ENCODE data around the gene RNASE1.

The RNASE1 gene

GRCh38 chr14:20802341-20803084, at the start of gene RNASE1:
Gene RNASE1, minus strand, starts transcription at chr14:20802844. Its CDS starts 776 bp downstream, at chr14:20802068.
- H3K9ac ChIP-seq (ENCODE audit: low read depth in 1 of 2, low read length in 2 of 2) = peak within 1 kb of the TSS; percentile 4 to 43
- peak within 1 kb of the TSS; percentile 24 to 74 for H3K4me3 ChIP-seq (ENCODE audit: low read depth in 1 of 2, low read length in 2 of 2)
- H3K27me3 ChIP-seq (ENCODE audit: control insufficient read depth in 1 of 2, insufficient read depth in 2 of 2, low read length in 2 of 2) = no peaks in the 10 kb centered on the region
- no peaks in the 10 kb centered on the region for H3K9me3 ChIP-seq (ENCODE audit: control insufficient read depth in 1 of 2, low read length in 2 of 2)
- no peaks in the 10 kb centered on the region for H3K36me3 ChIP-seq (ENCODE audit: control insufficient read depth in 1 of 2, insufficient read depth in 2 of 2, low read length in 2 of 2)
- H3K27ac ChIP-seq (ENCODE audit: low read depth, low read length) = no peak within 1 kb of the TSS
- peaks cover 28 to 38% of the 10 kb centered on the region in 2 donors for H3K4me1 ChIP-seq (ENCODE audit: control insufficient read depth in 1 of 2, insufficient read depth in 2 of 2, low read length in 2 of 2)

- no peaks in the 10 kb centered on the region for H3K27me3 ChIP-seq (ENCODE audit: control insufficient read depth in 1 of 2, insufficient read depth in 2 of 2, low read length in 2 of 2)
- no peaks in the 10 kb centered on the region for H3K9me3 ChIP-seq (ENCODE audit: control insufficient read depth in 1 of 2, low read length in 2 of 2)
- H3K9ac ChIP-seq (ENCODE audit: low read depth in 1 of 2, low read length in 2 of 2) = no peak overlapping the region
- no peak overlapping the region for H3K4me3 ChIP-seq (ENCODE audit: low read depth in 1 of 2, low read length in 2 of 2)
- H3K27ac ChIP-seq (ENCODE audit: low read depth, low read length) = no peak overlapping the region
- no peaks in the 10 kb centered on the region for H3K36me3 ChIP-seq (ENCODE audit: control insufficient read depth in 1 of 2, insufficient read depth in 2 of 2, low read length in 2 of 2)
- H3K4me1 ChIP-seq (ENCODE audit: control insufficient read depth in 1 of 2, insufficient read depth in 2 of 2, low read length in 2 of 2) = peaks cover 3 to 14% of the 10 kb centered on the region in 2 donors
Observed at GRCh38 chr14:20848955-20849570, 46.4 kb upstream of the RNASE1 start.

GRCh38 chr14:20848316-20848954, 45.8 kb upstream of the RNASE1 start:
- no peak overlapping the region for H3K27ac ChIP-seq (ENCODE audit: low read depth, low read length)
- no peaks in the 10 kb centered on the region for H3K9me3 ChIP-seq (ENCODE audit: control insufficient read depth in 1 of 2, low read length in 2 of 2)
- peaks cover 3 to 14% of the 10 kb centered on the region in 2 donors for H3K4me1 ChIP-seq (ENCODE audit: control insufficient read depth in 1 of 2, insufficient read depth in 2 of 2, low read length in 2 of 2)
- no peak overlapping the region for H3K9ac ChIP-seq (ENCODE audit: low read depth in 1 of 2, low read length in 2 of 2)
- H3K27me3 ChIP-seq (ENCODE audit: control insufficient read depth in 1 of 2, insufficient read depth in 2 of 2, low read length in 2 of 2) = no peaks in the 10 kb centered on the region
- no peaks in the 10 kb centered on the region for H3K36me3 ChIP-seq (ENCODE audit: control insufficient read depth in 1 of 2, insufficient read depth in 2 of 2, low read length in 2 of 2)
- H3K4me3 ChIP-seq (ENCODE audit: low read depth in 1 of 2, low read length in 2 of 2) = no peak overlapping the region

- Histone ChIP-seq H3K27ac (ENCODE audit: low read depth, low read length) (no peak overlapping the region), H3K9me3 (ENCODE audit: control insufficient read depth in 1 of 2, low read length in 2 of 2) (no peaks in the 10 kb centered on the region), H3K4me1 (ENCODE audit: control insufficient read depth in 1 of 2, insufficient read depth in 2 of 2, low read length in 2 of 2) (peaks cover 0 to 9% of the 10 kb centered on the region in 2 donors), H3K36me3 (ENCODE audit: control insufficient read depth in 1 of 2, insufficient read depth in 2 of 2, low read length in 2 of 2) (no peaks in the 10 kb centered on the region), H3K4me3 (ENCODE audit: low read depth in 1 of 2, low read length in 2 of 2) (no peak overlapping the region), H3K9ac (ENCODE audit: low read depth in 1 of 2, low read length in 2 of 2) (no peak overlapping the region), H3K27me3 (ENCODE audit: control insufficient read depth in 1 of 2, insufficient read depth in 2 of 2, low read length in 2 of 2) (no peaks in the 10 kb centered on the region)
Observed at GRCh38 chr14:20846560-20846959, 43.9 kb upstream of the RNASE1 start.

GRCh38 chr14:20841096-20841495, 38.5 kb upstream of the RNASE1 start:
- Histone ChIP-seq H3K36me3 (ENCODE audit: control insufficient read depth in 1 of 2, insufficient read depth in 2 of 2, low read length in 2 of 2) (no peaks in the 10 kb centered on the region), H3K4me1 (ENCODE audit: control insufficient read depth in 1 of 2, insufficient read depth in 2 of 2, low read length in 2 of 2) (no peaks in the 10 kb centered on the region), H3K4me3 (ENCODE audit: low read depth in 1 of 2, low read length in 2 of 2) (no peak overlapping the region), H3K27me3 (ENCODE audit: control insufficient read depth in 1 of 2, insufficient read depth in 2 of 2, low read length in 2 of 2) (no peaks in the 10 kb centered on the region), H3K27ac (ENCODE audit: low read depth, low read length) (no peak overlapping the region), H3K9me3 (ENCODE audit: control insufficient read depth in 1 of 2, low read length in 2 of 2) (no peaks in the 10 kb centered on the region), H3K9ac (ENCODE audit: low read depth in 1 of 2, low read length in 2 of 2) (no peak overlapping the region)

GRCh38 chr14:20837831-20838230, 35.2 kb upstream of the RNASE1 start:
- Histone ChIP-seq H3K9me3 (ENCODE audit: control insufficient read depth in 1 of 2, low read length in 2 of 2) (no peaks in the 10 kb centered on the region), H3K36me3 (ENCODE audit: control insufficient read depth in 1 of 2, insufficient read depth in 2 of 2, low read length in 2 of 2) (no peaks in the 10 kb centered on the region), H3K27ac (ENCODE audit: low read depth, low read length) (no peak overlapping the region), H3K27me3 (ENCODE audit: control insufficient read depth in 1 of 2, insufficient read depth in 2 of 2, low read length in 2 of 2) (no peaks in the 10 kb centered on the region), H3K4me3 (ENCODE audit: low read depth in 1 of 2, low read length in 2 of 2) (no peak overlapping the region), H3K9ac (ENCODE audit: low read depth in 1 of 2, low read length in 2 of 2) (no peak overlapping the region), H3K4me1 (ENCODE audit: control insufficient read depth in 1 of 2, insufficient read depth in 2 of 2, low read length in 2 of 2) (no peaks in the 10 kb centered on the region)

- Histone ChIP-seq H3K27ac (ENCODE audit: low read depth, low read length) (no peak overlapping the region), H3K4me3 (ENCODE audit: low read depth in 1 of 2, low read length in 2 of 2) (no peak overlapping the region), H3K36me3 (ENCODE audit: control insufficient read depth in 1 of 2, insufficient read depth in 2 of 2, low read length in 2 of 2) (no peaks in the 10 kb centered on the region), H3K9ac (ENCODE audit: low read depth in 1 of 2, low read length in 2 of 2) (no peak overlapping the region), H3K27me3 (ENCODE audit: control insufficient read depth in 1 of 2, insufficient read depth in 2 of 2, low read length in 2 of 2) (no peaks in the 10 kb centered on the region), H3K4me1 (ENCODE audit: control insufficient read depth in 1 of 2, insufficient read depth in 2 of 2, low read length in 2 of 2) (no peaks in the 10 kb centered on the region), H3K9me3 (ENCODE audit: control insufficient read depth in 1 of 2, low read length in 2 of 2) (no peaks in the 10 kb centered on the region)
Observed at GRCh38 chr14:20836668-20837338, 34.2 kb upstream of the RNASE1 start.

GRCh38 chr14:20834899-20835298, 32.3 kb upstream of the RNASE1 start:
- Histone ChIP-seq H3K9me3 (ENCODE audit: control insufficient read depth in 1 of 2, low read length in 2 of 2) (no peaks in the 10 kb centered on the region), H3K9ac (ENCODE audit: low read depth in 1 of 2, low read length in 2 of 2) (no peak overlapping the region), H3K27ac (ENCODE audit: low read depth, low read length) (no peak overlapping the region), H3K4me1 (ENCODE audit: control insufficient read depth in 1 of 2, insufficient read depth in 2 of 2, low read length in 2 of 2) (no peaks in the 10 kb centered on the region), H3K36me3 (ENCODE audit: control insufficient read depth in 1 of 2, insufficient read depth in 2 of 2, low read length in 2 of 2) (no peaks in the 10 kb centered on the region), H3K27me3 (ENCODE audit: control insufficient read depth in 1 of 2, insufficient read depth in 2 of 2, low read length in 2 of 2) (no peaks in the 10 kb centered on the region), H3K4me3 (ENCODE audit: low read depth in 1 of 2, low read length in 2 of 2) (no peak overlapping the region)

GRCh38 chr14:20830831-20831230, 28.2 kb upstream of the RNASE1 start:
- no peak overlapping the region for H3K9ac ChIP-seq (ENCODE audit: low read depth in 1 of 2, low read length in 2 of 2)
- no peaks in the 10 kb centered on the region for H3K36me3 ChIP-seq (ENCODE audit: control insufficient read depth in 1 of 2, insufficient read depth in 2 of 2, low read length in 2 of 2)
- no peaks in the 10 kb centered on the region for H3K4me1 ChIP-seq (ENCODE audit: control insufficient read depth in 1 of 2, insufficient read depth in 2 of 2, low read length in 2 of 2)
- no peaks in the 10 kb centered on the region for H3K27me3 ChIP-seq (ENCODE audit: control insufficient read depth in 1 of 2, insufficient read depth in 2 of 2, low read length in 2 of 2)
- peaks cover 8 to 12% of the 10 kb centered on the region in 2 donors for H3K9me3 ChIP-seq (ENCODE audit: control insufficient read depth in 1 of 2, low read length in 2 of 2)
- H3K27ac ChIP-seq (ENCODE audit: low read depth, low read length) = no peak overlapping the region
- no peak overlapping the region for H3K4me3 ChIP-seq (ENCODE audit: low read depth in 1 of 2, low read length in 2 of 2)

All from duodenal mucosa (tissue), 2 donors.